DND-41 (cell line): Measurements from ENCODE around the gene PDXK.

Experiments used
- CTCF ChIP-seq: IDR thresholded peaks from 2 replicates; pipeline ENCODE4 v1.5.1; 2012; ENCODE audit warnings: borderline replicate concordance, low read length, moderate library complexity, mild to moderate bottlenecking; ENCODE audit not compliant: poor library complexity, severe bottlenecking; ENCODE audit errors: extremely low read depth
- EZH2 ChIP-seq: IDR thresholded peaks from 3 replicates; pipeline ENCODE4 v1.6.1; 2012; ENCODE audit warnings: borderline replicate concordance, low read depth, mild to moderate bottlenecking, moderate library complexity, low read length, inconsistent platforms; ENCODE audit not compliant: severe bottlenecking

- TF ChIP-seq CTCF: no peak
- no peak for TF ChIP-seq EZH2
Measured at GRCh38 chr21:43744725-43745124, 25.8 kb downstream of the PDXK start.
